Activated naive CD4-positive, alpha-beta T cell treated with anti-CD3 and anti-CD28 coated beads, Interleukin-2, amount 10 ng/mL, durations not matched to agents 7 days and 5 days (primary cell): ENCODE results near the gene RPS6KB2.

ENCODE experiments used
- CTCF ChIA-PET: fragments of 350-600 bp; sonication (Branson Sonifier 250); formaldehyde crosslinking; loops from one replicate; lab custom pipeline; 2021; ENCODE audit warnings: antibody characterized with exemption; lab: Charles Lee
- DNase-seq: peaks from one replicate; pipeline ENCODE4 v3.0.0-alpha.2; 2020
- H3K27ac Mint-ChIP-seq: one replicate; pipeline ENCODE4 v1.8.0; 2021; ENCODE audit warnings: mild to moderate bottlenecking, moderate library complexity, mixed read lengths
- H3K27me3 Mint-ChIP-seq: one replicate; pipeline ENCODE4 v1.8.0; 2021; ENCODE audit warnings: mild to moderate bottlenecking, mixed read lengths
- H3K36me3 Mint-ChIP-seq: one replicate; pipeline ENCODE4 v1.8.0; 2021; ENCODE audit warnings: mixed read lengths
- H3K4me1 Mint-ChIP-seq: one replicate; pipeline ENCODE4 v1.8.0; 2021; ENCODE audit warnings: mixed read lengths
- H3K4me3 Mint-ChIP-seq: one replicate; pipeline ENCODE4 v1.8.0; 2021; ENCODE audit warnings: mild to moderate bottlenecking, moderate library complexity, mixed read lengths
- H3K9me3 Mint-ChIP-seq: one replicate; pipeline ENCODE4 v1.8.0; 2021; ENCODE audit warnings: mixed read lengths

Gene RPS6KB2

GRCh38 chr11:67433536-67434394 lies 5.5 kb downstream of the RPS6KB2 start:
- peaks cover 42% of the 10 kb centered on the region for H3K36me3 Mint-ChIP-seq
- H3K9me3 Mint-ChIP-seq: no peaks in the 10 kb centered on the region
- H3K4me3 Mint-ChIP-seq: peak overlapping the region; percentile 37
- H3K27ac Mint-ChIP-seq: peak overlapping the region; percentile 76
- H3K4me1 Mint-ChIP-seq: peaks cover 57% of the 10 kb centered on the region
- CTCF ChIA-PET: interaction anchor here (1.7 kb wide), 1 partner anchor 32 kb away, joined by 5 read pairs; the partner anchor contains the start of gene PPP1CA
- DNase-seq: no peak
- H3K27me3 Mint-ChIP-seq: peaks cover 4% of the 10 kb centered on the region

GRCh38 chr11:67434395-67434881 lies 6.1 kb downstream of the RPS6KB2 start:
- peaks cover 46% of the 10 kb centered on the region for H3K36me3 Mint-ChIP-seq
- peaks cover 4% of the 10 kb centered on the region for H3K27me3 Mint-ChIP-seq
- CTCF ChIA-PET: no interaction called here
- peaks cover 58% of the 10 kb centered on the region for H3K4me1 Mint-ChIP-seq
- no peak for DNase-seq
- peak overlapping the region; percentile 75 for H3K27ac Mint-ChIP-seq
- no peaks in the 10 kb centered on the region for H3K9me3 Mint-ChIP-seq
- peak overlapping the region; percentile 37 for H3K4me3 Mint-ChIP-seq

GRCh38 chr11:67435031-67435726 lies 6.9 kb downstream of the RPS6KB2 start:
- H3K36me3 Mint-ChIP-seq: peaks cover 52% of the 10 kb centered on the region
- peak overlapping the region; percentile 84 for H3K27ac Mint-ChIP-seq
- DNase-seq: no peak
- H3K4me3 Mint-ChIP-seq: peak overlapping the region; percentile 100
- H3K9me3 Mint-ChIP-seq: no peaks in the 10 kb centered on the region
- H3K27me3 Mint-ChIP-seq: peaks cover 4% of the 10 kb centered on the region
- CTCF ChIA-PET: no interaction called here
- peaks cover 58% of the 10 kb centered on the region for H3K4me1 Mint-ChIP-seq

DNA sequence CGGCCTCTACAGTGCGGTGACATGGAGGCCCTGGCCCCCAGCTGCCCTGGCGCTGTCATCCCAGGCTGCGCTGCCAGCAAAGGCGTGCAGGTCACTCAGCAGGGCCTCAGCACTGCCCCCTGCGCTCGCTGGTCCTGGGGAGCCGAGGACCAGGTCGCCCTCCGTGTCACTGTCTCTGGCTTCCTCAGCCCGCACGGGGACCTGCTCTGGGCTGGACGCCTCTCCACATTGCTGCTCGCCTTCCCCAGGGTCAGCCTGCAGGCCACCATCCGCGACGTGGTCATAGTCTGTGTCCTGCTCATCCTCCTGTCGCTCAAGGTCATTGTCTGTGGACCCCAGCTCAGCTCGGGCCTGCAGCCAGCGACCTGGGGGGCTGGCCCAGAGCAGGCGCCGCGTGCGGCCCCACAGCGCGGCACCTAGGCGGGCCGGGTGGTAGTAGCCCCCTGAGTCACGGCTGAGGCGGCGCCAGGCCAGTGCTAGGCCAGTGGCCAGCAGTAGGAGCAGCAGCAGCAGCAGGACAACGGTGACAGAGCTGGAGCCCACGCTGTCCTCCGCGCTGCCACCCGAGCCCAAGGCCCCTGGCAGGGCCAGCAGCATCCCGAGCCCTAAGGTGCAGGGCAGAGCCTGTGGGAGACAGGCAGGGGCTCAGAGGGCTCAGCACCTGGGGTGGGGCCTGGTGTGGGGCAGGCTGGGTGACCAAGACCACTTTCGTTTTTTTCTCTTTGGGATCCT lies 7.6 kb downstream of the RPS6KB2 start:
- Mint-ChIP-seq H3K27me3 (peaks cover 4% of the 10 kb centered on the region), H3K27ac (peak overlapping the region; percentile 97), H3K9me3 (no peaks in the 10 kb centered on the region), H3K4me1 (peaks cover 61% of the 10 kb centered on the region), H3K4me3 (peak overlapping the region; percentile 100), H3K36me3 (peaks cover 54% of the 10 kb centered on the region)
- CTCF ChIA-PET: interaction anchor here (1.8 to 6.3 kb wide), 4 partner anchors 7 to 34 kb away, joined by 5 to 36 read pairs (median 10); partner anchors contain the start of genes PPP1CA, RPS6KB2 and TBC1D10C
- no peak for DNase-seq

DNA sequence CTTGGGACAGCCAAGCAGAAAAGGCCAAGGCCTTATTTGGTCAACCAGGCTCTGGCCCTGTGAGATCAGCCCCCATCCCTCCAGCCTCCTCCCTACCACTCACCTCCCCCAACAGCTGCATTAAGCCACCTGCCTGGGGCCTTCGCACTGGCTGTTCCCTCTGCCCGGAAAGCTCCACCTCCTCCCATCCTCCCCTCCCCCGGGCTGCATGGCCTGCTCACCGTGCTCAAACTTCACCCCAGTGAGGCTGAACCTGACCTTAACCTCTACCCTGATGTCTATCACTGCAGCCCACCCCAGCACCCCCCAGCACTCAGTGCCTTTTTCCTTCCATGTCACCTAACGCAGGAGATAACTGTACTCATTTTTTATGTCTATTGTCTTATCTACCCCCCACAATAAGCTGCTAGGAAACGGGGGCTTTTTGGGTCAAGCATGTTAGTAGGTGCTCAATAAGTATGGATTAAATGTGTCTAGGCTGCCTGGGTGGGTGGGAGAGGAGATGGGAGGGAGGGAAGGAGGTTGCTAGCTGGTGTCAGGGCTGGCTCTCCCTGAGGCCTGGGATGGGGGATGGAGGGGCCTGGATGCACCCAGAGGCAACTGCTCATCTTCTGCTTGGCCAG lies 8.3 kb downstream of the RPS6KB2 start:
- DNase-seq: peak; percentile 80
- H3K9me3 Mint-ChIP-seq: no peaks in the 10 kb centered on the region
- H3K36me3 Mint-ChIP-seq: peaks cover 56% of the 10 kb centered on the region
- H3K4me1 Mint-ChIP-seq: peaks cover 65% of the 10 kb centered on the region
- peak overlapping the region; percentile 97 for H3K27ac Mint-ChIP-seq
- peak overlapping the region; percentile 100 for H3K4me3 Mint-ChIP-seq
- CTCF ChIA-PET: interaction anchor here (1.1 to 6.3 kb wide), 6 partner anchors 8 to 48 kb away, joined by 3 to 36 read pairs (median 6); partner anchors contain the start of genes PPP1CA, RPS6KB2 and TBC1D10C
- H3K27me3 Mint-ChIP-seq: peaks cover 4% of the 10 kb centered on the region

- H3K27me3 Mint-ChIP-seq: peaks cover 4% of the 10 kb centered on the region
- DNase-seq: peak; percentile 88
- H3K4me1 Mint-ChIP-seq: peaks cover 65% of the 10 kb centered on the region
- H3K4me3 Mint-ChIP-seq: peak within 1 kb of the TSS; percentile 100
- no peaks in the 10 kb centered on the region for H3K9me3 Mint-ChIP-seq
- H3K36me3 Mint-ChIP-seq: peaks cover 51% of the 10 kb centered on the region
- CTCF ChIA-PET: interaction anchor here (0.6 to 6.3 kb wide), 10 partner anchors 8 to 51 kb away, joined by 3 to 36 read pairs (median 5); partner anchors contain the start of genes PPP1CA, RPS6KB2 and TBC1D10C
- peak within 1 kb of the TSS; percentile 97 for H3K27ac Mint-ChIP-seq
Measured at GRCh38 chr11:67437082-67437808, 9.0 kb downstream of the RPS6KB2 start, which contains the start of gene PTPRCAP. TSS of gene PTPRCAP (minus strand) at chr11:67437682. CDS start at chr11:67437619, 63 bp downstream.

- CTCF ChIA-PET: interaction anchor here (0.6 to 6.3 kb wide), 14 partner anchors 9 to 70 kb away, joined by 3 to 36 read pairs (median 4); partner anchors contain the start of genes CDK2AP2, PPP1CA, RPS6KB2 and TBC1D10C
- H3K9me3 Mint-ChIP-seq: no peaks in the 10 kb centered on the region
- H3K4me1 Mint-ChIP-seq: peaks cover 66% of the 10 kb centered on the region
- DNase-seq: no peak
- H3K36me3 Mint-ChIP-seq: peaks cover 48% of the 10 kb centered on the region
- H3K27me3 Mint-ChIP-seq: peaks cover 4% of the 10 kb centered on the region
- peak overlapping the region; percentile 100 for H3K4me3 Mint-ChIP-seq
- H3K27ac Mint-ChIP-seq: peak overlapping the region; percentile 97
Measured at GRCh38 chr11:67437809-67438157, 9.5 kb downstream of the RPS6KB2 start.

DNA sequence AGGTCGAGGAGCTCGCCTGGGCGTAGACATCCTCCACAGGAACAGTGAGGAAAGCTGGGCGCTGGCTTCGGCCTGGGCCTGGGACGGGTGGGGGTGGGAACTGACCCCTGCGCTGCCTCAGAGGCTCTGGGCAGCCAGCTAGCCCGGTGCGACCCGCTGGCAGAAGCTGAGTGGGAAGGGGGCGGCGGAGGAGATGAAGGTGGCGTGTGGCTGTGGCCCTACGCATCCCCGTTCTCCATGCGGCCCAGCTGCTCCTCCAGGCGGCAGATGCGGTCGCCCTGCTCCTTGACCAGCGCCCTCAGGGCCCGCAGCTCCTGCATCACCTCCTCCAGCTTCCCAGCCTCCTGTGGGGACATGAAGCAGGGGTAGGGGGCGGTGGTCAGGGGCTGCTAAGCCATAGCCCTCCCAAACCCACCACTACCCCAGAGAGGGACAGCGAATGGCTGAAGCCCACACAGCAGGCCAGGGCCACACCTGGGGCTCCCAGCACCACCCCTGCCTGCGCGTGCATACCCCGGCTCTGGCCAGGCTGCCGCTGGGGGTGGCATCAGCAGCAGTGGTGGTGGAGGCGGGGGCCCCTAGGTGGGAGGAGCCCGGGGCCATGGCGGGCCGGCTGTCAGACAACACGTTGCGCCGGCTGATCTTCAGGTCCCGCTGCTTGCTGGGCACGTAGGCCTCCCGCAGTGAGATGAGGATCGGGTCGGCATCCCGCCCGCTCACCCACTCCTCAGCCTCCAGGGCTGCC lies 10.0 kb downstream of the RPS6KB2 start:
- peaks cover 48% of the 10 kb centered on the region for H3K36me3 Mint-ChIP-seq
- peaks cover 64% of the 10 kb centered on the region for H3K4me1 Mint-ChIP-seq
- CTCF ChIA-PET: interaction anchor here (0.6 to 6.3 kb wide), 18 partner anchors 9 to 87 kb away, joined by 3 to 36 read pairs (median 4); partner anchors contain the start of genes CDK2AP2, PPP1CA and TBC1D10C
- no peaks in the 10 kb centered on the region for H3K9me3 Mint-ChIP-seq
- peak overlapping the region; percentile 100 for H3K4me3 Mint-ChIP-seq
- peaks cover 4% of the 10 kb centered on the region for H3K27me3 Mint-ChIP-seq
- peak; percentile 90 for DNase-seq
- H3K27ac Mint-ChIP-seq: peak overlapping the region; percentile 97

DNA sequence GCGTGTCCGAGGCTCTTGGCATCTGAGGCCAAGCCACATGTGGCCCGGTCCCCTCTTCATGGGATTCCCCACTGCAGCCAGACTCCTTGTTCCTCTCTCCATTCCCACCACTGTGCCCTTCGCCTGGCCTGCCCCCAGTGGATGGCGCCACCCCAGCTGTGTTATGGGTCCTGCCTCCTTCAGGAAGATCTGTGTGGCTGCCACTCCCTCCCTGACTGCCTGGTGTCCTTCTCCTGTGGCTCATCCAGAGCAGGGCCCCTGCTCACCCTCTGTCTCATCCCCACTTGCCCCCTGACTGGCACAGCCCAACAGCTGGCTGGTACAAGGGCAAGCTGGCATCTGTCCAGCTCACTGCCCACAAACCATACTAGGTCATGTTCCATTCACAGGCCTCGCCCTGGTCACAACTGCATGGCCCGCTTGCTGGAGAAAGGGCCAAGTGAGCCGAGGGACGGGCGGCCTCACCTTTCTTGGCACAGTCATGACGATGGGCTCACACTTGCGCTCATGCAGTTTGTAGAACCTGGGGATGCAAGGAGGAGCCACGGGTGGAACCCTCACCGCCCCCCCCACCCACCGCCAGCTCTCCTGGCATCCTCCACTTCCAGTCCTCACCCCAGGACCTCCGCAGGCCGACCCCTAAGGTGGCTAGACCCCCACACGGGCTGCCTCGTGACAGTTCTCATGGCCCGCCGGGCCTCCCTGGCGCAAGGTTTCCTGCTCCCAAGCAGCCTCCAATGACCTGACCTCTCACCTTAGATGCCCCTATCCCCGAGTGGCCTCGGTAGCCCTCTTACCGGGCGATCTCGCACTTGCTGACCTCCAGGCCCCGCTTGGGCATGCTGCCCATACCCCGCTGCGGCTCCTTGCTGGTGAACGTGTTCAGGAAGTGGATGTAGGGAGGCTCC lies 11.3 kb downstream of the RPS6KB2 start:
- Mint-ChIP-seq H3K27me3 (peaks cover 4% of the 10 kb centered on the region), H3K4me3 (peak overlapping the region; percentile 100), H3K27ac (peak overlapping the region; percentile 97), H3K4me1 (peaks cover 62% of the 10 kb centered on the region), H3K36me3 (peaks cover 44% of the 10 kb centered on the region), H3K9me3 (no peaks in the 10 kb centered on the region)
- peak; percentile 70 for DNase-seq
- CTCF ChIA-PET: interaction anchor here (0.7 to 6.3 kb wide), 12 partner anchors 8 to 88 kb away, joined by 3 to 36 read pairs (median 4); partner anchors contain the start of genes PPP1CA and TBC1D10C

DNA sequence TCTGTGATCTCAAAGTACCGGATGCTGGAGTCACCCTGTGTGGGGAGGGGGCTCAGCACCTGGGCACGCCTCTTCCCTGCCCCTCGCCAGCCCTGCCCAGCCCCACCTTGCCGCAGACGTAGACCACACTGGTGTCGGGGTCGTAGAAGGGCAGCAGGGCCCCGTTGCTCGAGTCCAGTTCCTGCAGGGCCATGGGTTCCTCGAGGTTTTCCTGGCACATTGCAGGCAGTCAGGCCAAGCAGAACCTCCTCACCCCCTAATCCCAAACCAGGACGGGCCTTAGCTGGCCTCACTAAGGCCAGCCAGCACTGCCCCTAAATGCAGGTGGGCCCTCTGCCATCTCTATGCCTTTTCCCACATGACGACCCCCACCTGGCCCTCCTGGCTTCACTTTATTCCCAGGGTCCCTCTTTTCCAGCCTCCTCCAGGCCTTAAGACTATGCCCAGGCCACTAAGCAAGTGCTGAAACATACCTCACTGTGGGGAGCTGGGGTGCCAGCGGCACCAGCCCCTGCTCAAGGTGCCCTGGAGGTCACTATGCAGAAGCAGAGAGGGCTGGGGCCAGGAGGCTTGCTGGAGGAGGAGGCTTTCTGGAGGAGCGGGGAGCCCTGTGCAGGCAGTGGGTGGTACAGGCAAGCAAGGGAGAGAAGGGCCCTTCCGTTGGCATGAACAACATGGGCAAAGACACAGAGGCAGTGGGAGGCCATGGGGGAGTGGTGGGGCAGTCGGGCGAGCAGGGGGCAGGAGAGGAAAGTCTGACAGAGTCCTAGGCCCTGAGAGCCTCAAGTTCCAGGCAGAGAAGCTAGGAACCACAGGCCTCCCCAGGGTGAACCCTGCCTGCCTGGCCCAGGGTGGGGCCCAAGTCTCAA lies 12.2 kb downstream of the RPS6KB2 start:
- H3K4me3 Mint-ChIP-seq: peak overlapping the region; percentile 100
- no peaks in the 10 kb centered on the region for H3K9me3 Mint-ChIP-seq
- peak; percentile 70 for DNase-seq
- CTCF ChIA-PET: interaction anchor here (0.7 to 6.3 kb wide), 3 partner anchors 28 to 44 kb away, joined by 3 to 36 read pairs (median 5); partner anchors contain the start of genes PPP1CA and TBC1D10C
- H3K27me3 Mint-ChIP-seq: peaks cover 4% of the 10 kb centered on the region
- peaks cover 65% of the 10 kb centered on the region for H3K4me1 Mint-ChIP-seq
- H3K27ac Mint-ChIP-seq: peak overlapping the region; percentile 97
- peaks cover 40% of the 10 kb centered on the region for H3K36me3 Mint-ChIP-seq
